DND-41 (cell line): ENCODE results near the gene GPR61.

Source experiments
- EZH2 ChIP-seq: IDR thresholded peaks from 3 replicates; pipeline ENCODE4 v1.6.1; 2012; ENCODE audit warnings: borderline replicate concordance, low read depth, mild to moderate bottlenecking, moderate library complexity, low read length, inconsistent platforms; ENCODE audit not compliant: severe bottlenecking
- TF ChIP-seq, protein P1 (sequence below): IDR thresholded peaks from 2 replicates; pipeline ENCODE4 v1.5.1; 2012; ENCODE audit warnings: borderline replicate concordance, low read length, moderate library complexity, mild to moderate bottlenecking; ENCODE audit not compliant: poor library complexity, severe bottlenecking; ENCODE audit errors: extremely low read depth

DNA sequence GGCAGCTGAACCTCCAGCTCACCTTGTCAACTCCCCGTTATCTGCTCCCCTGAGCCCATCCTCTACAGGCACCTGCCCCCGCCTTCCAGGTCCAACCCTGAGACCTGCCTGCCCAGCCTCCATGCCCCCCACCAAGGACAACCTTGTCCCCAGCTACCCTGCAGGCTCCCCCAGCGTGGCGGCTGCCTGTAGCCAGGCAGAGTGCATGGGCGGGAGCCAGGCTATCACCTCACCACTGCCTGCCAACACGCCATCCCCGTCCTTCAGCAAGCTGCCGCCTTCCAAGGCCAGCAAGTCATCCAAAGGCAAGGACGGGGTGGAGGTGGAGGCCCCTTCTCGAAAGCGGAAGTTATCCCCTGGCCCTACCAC lies 48.8 kb upstream of the GPR61 start:
- TF ChIP-seq, protein P1, sequence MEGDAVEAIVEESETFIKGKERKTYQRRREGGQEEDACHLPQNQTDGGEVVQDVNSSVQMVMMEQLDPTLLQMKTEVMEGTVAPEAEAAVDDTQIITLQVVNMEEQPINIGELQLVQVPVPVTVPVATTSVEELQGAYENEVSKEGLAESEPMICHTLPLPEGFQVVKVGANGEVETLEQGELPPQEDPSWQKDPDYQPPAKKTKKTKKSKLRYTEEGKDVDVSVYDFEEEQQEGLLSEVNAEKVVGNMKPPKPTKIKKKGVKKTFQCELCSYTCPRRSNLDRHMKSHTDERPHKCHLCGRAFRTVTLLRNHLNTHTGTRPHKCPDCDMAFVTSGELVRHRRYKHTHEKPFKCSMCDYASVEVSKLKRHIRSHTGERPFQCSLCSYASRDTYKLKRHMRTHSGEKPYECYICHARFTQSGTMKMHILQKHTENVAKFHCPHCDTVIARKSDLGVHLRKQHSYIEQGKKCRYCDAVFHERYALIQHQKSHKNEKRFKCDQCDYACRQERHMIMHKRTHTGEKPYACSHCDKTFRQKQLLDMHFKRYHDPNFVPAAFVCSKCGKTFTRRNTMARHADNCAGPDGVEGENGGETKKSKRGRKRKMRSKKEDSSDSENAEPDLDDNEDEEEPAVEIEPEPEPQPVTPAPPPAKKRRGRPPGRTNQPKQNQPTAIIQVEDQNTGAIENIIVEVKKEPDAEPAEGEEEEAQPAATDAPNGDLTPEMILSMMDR, result no peak
- TF ChIP-seq EZH2, result no peak
